ENCODE measurements around the gene ZNF580.

DNA sequence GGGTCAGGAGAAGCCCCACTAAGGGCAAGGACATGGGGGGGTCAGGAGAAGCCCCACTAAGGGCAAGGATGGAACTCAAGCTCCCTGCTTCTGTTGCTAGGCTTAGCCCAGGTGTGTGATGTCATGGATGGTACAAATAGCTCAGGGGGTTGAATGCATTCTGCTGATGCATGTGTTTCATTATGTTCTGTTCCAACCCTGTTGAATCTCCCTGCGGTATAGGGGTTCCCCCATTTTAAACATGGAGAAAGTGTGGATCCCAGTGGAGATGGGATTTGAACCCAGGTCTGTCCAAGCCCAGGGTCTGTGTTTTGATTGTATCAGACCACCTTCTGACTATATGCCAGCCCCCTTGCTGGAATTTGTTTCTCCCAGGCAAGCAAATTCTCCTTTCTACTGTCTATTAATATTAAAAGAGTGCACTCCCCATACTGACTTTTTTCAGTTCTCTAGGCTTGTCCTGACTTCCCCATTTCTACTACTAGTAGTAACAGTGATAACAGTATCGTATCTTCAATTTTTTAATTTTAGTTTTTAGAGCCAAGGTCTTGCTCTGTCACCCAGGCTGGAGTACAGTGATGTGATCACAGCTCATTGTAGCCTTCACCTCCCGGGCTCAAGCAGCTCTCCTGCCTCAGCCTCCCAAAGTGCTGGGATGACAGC, 28.7 kb upstream of the ZNF580 start:
- TF ChIP-seq POLR2AphosphoS5 (IDR thresholded peaks at IDR 0.05): no peak
- TF ChIP-seq, protein P1, sequence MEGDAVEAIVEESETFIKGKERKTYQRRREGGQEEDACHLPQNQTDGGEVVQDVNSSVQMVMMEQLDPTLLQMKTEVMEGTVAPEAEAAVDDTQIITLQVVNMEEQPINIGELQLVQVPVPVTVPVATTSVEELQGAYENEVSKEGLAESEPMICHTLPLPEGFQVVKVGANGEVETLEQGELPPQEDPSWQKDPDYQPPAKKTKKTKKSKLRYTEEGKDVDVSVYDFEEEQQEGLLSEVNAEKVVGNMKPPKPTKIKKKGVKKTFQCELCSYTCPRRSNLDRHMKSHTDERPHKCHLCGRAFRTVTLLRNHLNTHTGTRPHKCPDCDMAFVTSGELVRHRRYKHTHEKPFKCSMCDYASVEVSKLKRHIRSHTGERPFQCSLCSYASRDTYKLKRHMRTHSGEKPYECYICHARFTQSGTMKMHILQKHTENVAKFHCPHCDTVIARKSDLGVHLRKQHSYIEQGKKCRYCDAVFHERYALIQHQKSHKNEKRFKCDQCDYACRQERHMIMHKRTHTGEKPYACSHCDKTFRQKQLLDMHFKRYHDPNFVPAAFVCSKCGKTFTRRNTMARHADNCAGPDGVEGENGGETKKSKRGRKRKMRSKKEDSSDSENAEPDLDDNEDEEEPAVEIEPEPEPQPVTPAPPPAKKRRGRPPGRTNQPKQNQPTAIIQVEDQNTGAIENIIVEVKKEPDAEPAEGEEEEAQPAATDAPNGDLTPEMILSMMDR (IDR thresholded peaks at IDR 0.05): no peak
- no peak for TF ChIP-seq EP300 (IDR thresholded peaks at IDR 0.05)

All from sigmoid colon (tissue), 4 donors.